CD14-positive monocyte (primary cell): Measurements from ENCODE around the gene C10orf105. TPM values are rescaled to one million over a fixed set of nuclear protein-coding genes. Genes with fewer than 3 reads are reported as not detected.
A peak's percentile ranks its signal among the peaks of the same experiment; 100 is the strongest.

Experiments used
- DNase-seq, 3 donors: peaks; one replicate each; pipeline ENCODE4 v3.0.0-alpha.2; 2011 to 2022
- H2AFZ ChIP-seq: 2 replicates; pipeline ENCODE4 v1.6.0; 2012; ENCODE audit warnings: mild to moderate bottlenecking, low read depth, low read length, inconsistent platforms; ENCODE audit not compliant: insufficient read depth, poor library complexity, severe bottlenecking
- H3K27ac ChIP-seq, 2 donors: 1 replicate in 1 of 2; 2 replicates in 1 of 2; pipeline ENCODE4 v1.5.1; 2012 to 2013; ENCODE audit warnings: low read length in 2 of 2, control low read depth in 1 of 2, inconsistent platforms in 1 of 2, low read depth in 1 of 2, mild to moderate bottlenecking in 1 of 2
- H3K27me3 ChIP-seq, 2 donors: one replicate each; pipeline versions ENCODE4 v1.6.0 to v1.6.1; 2011 to 2013; ENCODE audit warnings: low read length in 2 of 2; ENCODE audit not compliant: control insufficient read depth in 2 of 2, insufficient read depth in 2 of 2
- H3K36me3 ChIP-seq, 2 donors: replicated peaks in 1 of 2; 1 replicate in 1 of 2; 2 replicates in 1 of 2; pipeline versions ENCODE4 v1.5.1 to v1.6.1; 2012 to 2013; ENCODE audit warnings: low read length in 2 of 2, control low read depth in 1 of 2, inconsistent platforms in 1 of 2, mild to moderate bottlenecking in 1 of 2; ENCODE audit not compliant: insufficient read depth in 2 of 2, control insufficient read depth in 1 of 2
- H3K4me1 ChIP-seq, 2 donors: 1 replicate in 1 of 2; 2 replicates in 1 of 2; pipeline versions ENCODE4 v1.5.1 to v1.6.1; 2012 to 2013; ENCODE audit warnings: low read length in 2 of 2, control low read depth in 1 of 2, inconsistent platforms in 1 of 2, mild to moderate bottlenecking in 1 of 2, moderate library complexity in 1 of 2; ENCODE audit not compliant: insufficient read depth in 2 of 2, control insufficient read depth in 1 of 2
- H3K4me2 ChIP-seq: replicated peaks from 2 replicates; pipeline ENCODE3; 2012; ENCODE audit warnings: low read length, moderate library complexity, mild to moderate bottlenecking; ENCODE audit not compliant: poor library complexity, severe bottlenecking; ENCODE audit errors: extremely low read depth
- H3K4me3 ChIP-seq, 3 experiments: fragments of 200-600 bp in 1 of 3; sonication (generic) in 1 of 3; replicated peaks in 1 of 3; 1 replicate in 2 of 3; 2 replicates in 1 of 3; pipeline ENCODE4 v1.5.1; 2011 to 2013; ENCODE audit warnings: low read length in 3 of 3, mild to moderate bottlenecking in 3 of 3, control low read depth in 2 of 3, low read depth in 2 of 3, inconsistent platforms in 1 of 3, moderate library complexity in 1 of 3
- H3K79me2 ChIP-seq: 2 replicates; pipeline ENCODE4 v1.6.0; 2012; ENCODE audit warnings: mild to moderate bottlenecking, control low read depth, inconsistent platforms, low read length, moderate library complexity; ENCODE audit not compliant: insufficient read depth
- H3K9ac ChIP-seq: 2 replicates; pipeline ENCODE4 v1.6.0; 2017; ENCODE audit warnings: low read length, mild to moderate bottlenecking; ENCODE audit not compliant: insufficient read depth, poor library complexity, severe bottlenecking
- H3K9me3 ChIP-seq, 2 donors: replicated peaks in 1 of 2; 1 replicate in 1 of 2; 2 replicates in 1 of 2; pipeline versions ENCODE4 v1.5.1 to v1.6.1; 2012 to 2013; ENCODE audit warnings: low read length in 2 of 2, control low read depth in 1 of 2; ENCODE audit not compliant: control insufficient read depth in 1 of 2, insufficient read depth in 1 of 2
- H4K20me1 ChIP-seq: 2 replicates; pipeline ENCODE4 v1.6.0; 2012; ENCODE audit warnings: mild to moderate bottlenecking, low read length, control low read depth, moderate library complexity; ENCODE audit not compliant: insufficient read depth
- H3K27ac Mint-ChIP-seq, 7 donors: one replicate each; pipeline ENCODE4 v1.8.0; 2020; ENCODE audit warnings: mild to moderate bottlenecking in 7 of 7, mixed read lengths in 7 of 7, moderate library complexity in 6 of 7, inconsistent platforms in 2 of 7
- H3K27me3 Mint-ChIP-seq, 3 donors: one replicate each; pipeline ENCODE4 v1.8.0; 2021 to 2022; ENCODE audit warnings: low read depth in 3 of 3, mild to moderate bottlenecking in 3 of 3, mixed read lengths in 3 of 3, moderate library complexity in 3 of 3, inconsistent platforms in 1 of 3
- H3K36me3 Mint-ChIP-seq, 2 donors: one replicate each; pipeline ENCODE4 v1.8.0; 2020; ENCODE audit warnings: mixed read lengths in 2 of 2, inconsistent platforms in 1 of 2, mild to moderate bottlenecking in 1 of 2
- H3K4me1 Mint-ChIP-seq: one replicate; pipeline ENCODE4 v1.8.0; 2020; ENCODE audit warnings: mild to moderate bottlenecking, mixed read lengths
- H3K4me3 Mint-ChIP-seq, 2 donors: one replicate each; pipeline ENCODE4 v1.8.0; 2020; ENCODE audit warnings: mild to moderate bottlenecking in 2 of 2, mixed read lengths in 2 of 2, moderate library complexity in 1 of 2
- H3K9me3 Mint-ChIP-seq, 7 donors: one replicate each; pipeline ENCODE4 v1.8.0; 2020 to 2022; ENCODE audit warnings: mixed read lengths in 7 of 7, mild to moderate bottlenecking in 6 of 7, moderate library complexity in 6 of 7, inconsistent platforms in 2 of 7
- WGBS: methylation state at CpG from one replicate; pipeline ENCODE4 v1.1.5; 2013; ENCODE audit warnings: missing lambda C conversion rate; ENCODE audit not compliant: insufficient coverage; 5-methylcytosine and 5-hydroxymethylcytosine counted together
- intact Hi-C, 2 donors: fragments of 100-400 bp; cut with micrococcal nuclease; formaldehyde crosslinking; loops; one replicate each; pipeline versions ENCODE4 v1.15.0 to v1.15.1; 2023
- polyA plus RNA-seq, 3 donors: library from polyadenylated mRNA; depleted of rRNA in 1 of 3; unstranded in 2 of 3; stranded (reverse) in 1 of 3; fragments of 300-500 nt in 2 of 3; fragments of >200 nt in 1 of 3; fragmentation: Illumina TruSeq in 2 of 3; gene quantifications; 1 replicate in 2 of 3; 2 replicates in 1 of 3; pipeline ENCODE4 v1.2.3, GENCODE V29; 2012 to 2021
- TF ChIP-seq, protein P1 (sequence below): fragments of 200-600 bp; IDR thresholded peaks from one replicate; pipeline ENCODE4 v1.8.0; 2022; ENCODE audit warnings: antibody characterized with exemption, mild to moderate bottlenecking

Gene C10orf105
- polyA plus RNA-seq, 3 donors, result 0.18 to 2.4 (median 0.48) TPM

DNA sequence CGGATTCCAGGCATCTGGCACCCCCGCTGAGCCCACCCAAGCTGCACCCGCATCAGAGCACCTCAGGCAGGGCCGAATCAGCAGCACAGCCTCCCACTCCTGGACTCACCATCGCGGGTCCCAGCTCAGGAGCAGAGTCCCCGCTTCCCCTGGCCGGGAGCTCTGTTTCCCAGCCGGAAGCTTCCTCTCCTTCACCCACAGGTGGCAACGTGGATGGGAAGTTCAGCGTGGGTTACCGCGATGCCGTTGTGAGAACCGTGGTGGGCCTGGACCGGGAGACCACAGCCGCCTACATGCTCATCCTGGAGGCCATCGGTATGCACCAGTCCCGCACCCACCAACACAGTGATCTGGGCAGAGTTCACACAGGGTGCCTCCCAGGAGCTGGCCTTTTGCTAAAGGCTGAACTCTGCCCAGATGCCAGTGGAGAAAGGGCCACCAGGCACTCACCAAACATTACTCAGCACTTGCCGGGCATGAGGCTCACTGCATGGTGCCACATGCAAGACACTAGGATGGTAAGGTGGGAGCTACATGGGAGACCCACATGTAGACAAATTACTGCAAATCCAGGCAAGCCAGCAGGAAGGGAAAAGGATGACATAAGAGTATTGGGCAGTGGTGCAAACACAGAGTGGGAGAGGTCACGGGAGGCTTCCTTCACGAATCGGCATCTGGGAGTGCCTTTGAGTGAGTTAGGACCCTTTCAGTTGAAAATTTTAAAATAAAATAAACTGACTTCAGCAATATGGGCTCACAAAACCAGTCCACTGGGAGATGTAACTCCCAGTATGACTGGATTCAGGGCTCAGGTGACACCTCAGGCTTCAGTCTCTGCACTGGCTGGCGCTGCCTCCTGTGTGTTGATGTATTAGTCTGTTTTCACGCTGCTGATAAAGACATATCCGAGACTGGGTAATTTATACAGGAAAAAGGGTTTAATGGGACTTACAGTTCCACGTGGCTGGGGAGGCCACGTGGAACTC, 10.4 kb downstream of the C10orf105 start:
- no peak overlapping the region for H3K4me3 ChIP-seq
- no peaks in the 10 kb centered on the region for H4K20me1 ChIP-seq
- Mint-ChIP-seq H3K27me3 (peaks cover 0 to 3% (median 0%) of the 10 kb centered on the region in 3 donors), H3K36me3 (peaks cover 5 to 10% of the 10 kb centered on the region in 2 donors), H3K27ac (peak overlapping the region in 1 of 7 donors; percentile 27), H3K4me1 (peaks cover 71% of the 10 kb centered on the region), H3K9me3 (no peaks in the 10 kb centered on the region), H3K4me3 (no peak overlapping the region)
- H3K27me3 ChIP-seq, result no peaks in the 10 kb centered on the region
- DNase-seq, result no peak
- H3K9me3 ChIP-seq, result no peaks in the 10 kb centered on the region
- H3K4me2 ChIP-seq, result peak overlapping the region; percentile 39
- peaks cover 60 to 67% of the 10 kb centered on the region in 2 donors for H3K4me1 ChIP-seq
- no peak overlapping the region for H2AFZ ChIP-seq
- no peak overlapping the region for H3K27ac ChIP-seq
- no peak overlapping the region for H3K9ac ChIP-seq
- intact Hi-C loops, result loop anchor here in 1 of 2 donors (5.0 kb wide), 1 partner anchor 317 kb away; no protein-coding TSS in a partner anchor
- TF ChIP-seq, protein P1, sequence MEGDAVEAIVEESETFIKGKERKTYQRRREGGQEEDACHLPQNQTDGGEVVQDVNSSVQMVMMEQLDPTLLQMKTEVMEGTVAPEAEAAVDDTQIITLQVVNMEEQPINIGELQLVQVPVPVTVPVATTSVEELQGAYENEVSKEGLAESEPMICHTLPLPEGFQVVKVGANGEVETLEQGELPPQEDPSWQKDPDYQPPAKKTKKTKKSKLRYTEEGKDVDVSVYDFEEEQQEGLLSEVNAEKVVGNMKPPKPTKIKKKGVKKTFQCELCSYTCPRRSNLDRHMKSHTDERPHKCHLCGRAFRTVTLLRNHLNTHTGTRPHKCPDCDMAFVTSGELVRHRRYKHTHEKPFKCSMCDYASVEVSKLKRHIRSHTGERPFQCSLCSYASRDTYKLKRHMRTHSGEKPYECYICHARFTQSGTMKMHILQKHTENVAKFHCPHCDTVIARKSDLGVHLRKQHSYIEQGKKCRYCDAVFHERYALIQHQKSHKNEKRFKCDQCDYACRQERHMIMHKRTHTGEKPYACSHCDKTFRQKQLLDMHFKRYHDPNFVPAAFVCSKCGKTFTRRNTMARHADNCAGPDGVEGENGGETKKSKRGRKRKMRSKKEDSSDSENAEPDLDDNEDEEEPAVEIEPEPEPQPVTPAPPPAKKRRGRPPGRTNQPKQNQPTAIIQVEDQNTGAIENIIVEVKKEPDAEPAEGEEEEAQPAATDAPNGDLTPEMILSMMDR, result no peak
- 77% methylated on average over 22 of the region's 28 CpGs for WGBS
- no peaks in the 10 kb centered on the region for H3K36me3 ChIP-seq
- H3K79me2 ChIP-seq, result peaks cover 15% of the 10 kb centered on the region

DNA sequence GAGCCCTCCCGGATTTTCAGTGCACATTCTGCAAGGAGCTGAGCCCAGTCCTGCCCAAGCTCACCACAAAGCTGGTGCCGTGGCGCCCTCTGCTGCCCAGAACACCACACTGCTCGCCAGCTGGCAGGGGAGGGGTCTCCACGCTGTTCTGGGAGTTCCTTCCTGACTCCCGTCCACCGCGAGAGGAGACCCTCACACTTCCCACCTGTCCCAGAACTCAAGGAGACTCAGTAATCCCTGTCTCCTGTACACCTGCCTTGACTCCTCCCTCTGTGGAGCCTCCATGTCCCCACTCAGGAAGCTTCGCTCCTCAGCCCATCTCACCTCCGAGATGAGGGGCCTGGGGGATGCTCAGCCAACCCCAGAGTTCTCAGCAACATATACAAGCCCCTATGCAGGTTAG, 11.3 kb downstream of the C10orf105 start:
- 0% methylated on average over 8 of the region's 10 CpGs for WGBS
- H3K9ac ChIP-seq, result no peak overlapping the region
- peaks cover 0 to 2% (median 0%) of the 10 kb centered on the region in 7 donors for H3K9me3 Mint-ChIP-seq
- H3K9me3 ChIP-seq, result no peaks in the 10 kb centered on the region
- H3K27me3 Mint-ChIP-seq, result peaks cover 0 to 2% (median 0%) of the 10 kb centered on the region in 3 donors
- peaks cover 63% of the 10 kb centered on the region for H3K4me1 Mint-ChIP-seq
- H3K4me3 Mint-ChIP-seq, result no peak overlapping the region
- peaks cover 51 to 58% of the 10 kb centered on the region in 2 donors for H3K4me1 ChIP-seq
- TF ChIP-seq, protein P1, result peak; percentile 99
- H3K36me3 ChIP-seq, result no peaks in the 10 kb centered on the region
- H3K27ac ChIP-seq, result no peak overlapping the region
- H3K79me2 ChIP-seq, result peaks cover 7% of the 10 kb centered on the region
- H3K4me3 ChIP-seq, result no peak overlapping the region
- H3K36me3 Mint-ChIP-seq, result peaks cover 10 to 15% of the 10 kb centered on the region in 2 donors
- DNase-seq, result peak; percentile 43 to 63 (median 61)
- H4K20me1 ChIP-seq, result no peaks in the 10 kb centered on the region
- H3K27me3 ChIP-seq, result no peaks in the 10 kb centered on the region
- peak overlapping the region; percentile 39 for H3K4me2 ChIP-seq
- intact Hi-C loops, result loop anchor here in 1 of 2 donors (5.0 kb wide), 1 partner anchor 316 kb away; no protein-coding TSS in a partner anchor
- no peak overlapping the region for H2AFZ ChIP-seq
- peak overlapping the region in 1 of 7 donors; percentile 68 for H3K27ac Mint-ChIP-seq
